ENCODE results near the gene ADAM17.

The ADAM17 gene

DNA sequence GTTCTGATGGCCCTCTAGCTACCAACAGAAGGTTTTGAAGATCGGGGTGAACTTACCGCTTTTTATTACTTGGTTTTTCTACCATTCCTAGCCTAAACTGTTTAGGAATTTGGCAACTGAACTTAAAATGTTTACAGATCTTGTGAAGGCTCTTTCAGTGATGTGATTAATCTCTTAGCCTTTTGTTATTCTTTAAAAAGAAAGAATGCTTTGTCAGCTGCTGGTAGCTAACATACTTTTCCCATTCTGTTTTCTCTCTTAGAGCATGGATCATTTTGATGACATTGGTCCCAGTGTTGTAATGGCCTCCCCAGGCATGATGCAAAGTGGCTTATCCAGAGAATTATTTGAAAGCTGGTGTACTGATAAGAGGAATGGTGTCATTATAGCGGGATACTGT is 114.1 kb downstream of the ADAM17 start:
- TF ChIP-seq, protein P1, sequence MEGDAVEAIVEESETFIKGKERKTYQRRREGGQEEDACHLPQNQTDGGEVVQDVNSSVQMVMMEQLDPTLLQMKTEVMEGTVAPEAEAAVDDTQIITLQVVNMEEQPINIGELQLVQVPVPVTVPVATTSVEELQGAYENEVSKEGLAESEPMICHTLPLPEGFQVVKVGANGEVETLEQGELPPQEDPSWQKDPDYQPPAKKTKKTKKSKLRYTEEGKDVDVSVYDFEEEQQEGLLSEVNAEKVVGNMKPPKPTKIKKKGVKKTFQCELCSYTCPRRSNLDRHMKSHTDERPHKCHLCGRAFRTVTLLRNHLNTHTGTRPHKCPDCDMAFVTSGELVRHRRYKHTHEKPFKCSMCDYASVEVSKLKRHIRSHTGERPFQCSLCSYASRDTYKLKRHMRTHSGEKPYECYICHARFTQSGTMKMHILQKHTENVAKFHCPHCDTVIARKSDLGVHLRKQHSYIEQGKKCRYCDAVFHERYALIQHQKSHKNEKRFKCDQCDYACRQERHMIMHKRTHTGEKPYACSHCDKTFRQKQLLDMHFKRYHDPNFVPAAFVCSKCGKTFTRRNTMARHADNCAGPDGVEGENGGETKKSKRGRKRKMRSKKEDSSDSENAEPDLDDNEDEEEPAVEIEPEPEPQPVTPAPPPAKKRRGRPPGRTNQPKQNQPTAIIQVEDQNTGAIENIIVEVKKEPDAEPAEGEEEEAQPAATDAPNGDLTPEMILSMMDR (IDR thresholded peaks at IDR 0.05; ENCODE audit: low read depth, low read length, missing control alignments): no peak
- H3K4me3 ChIP-seq (ENCODE audit: low read depth, low read length): no peak overlapping the region
- no peak for DNase-seq (ENCODE audit: low read depth)

DNA sequence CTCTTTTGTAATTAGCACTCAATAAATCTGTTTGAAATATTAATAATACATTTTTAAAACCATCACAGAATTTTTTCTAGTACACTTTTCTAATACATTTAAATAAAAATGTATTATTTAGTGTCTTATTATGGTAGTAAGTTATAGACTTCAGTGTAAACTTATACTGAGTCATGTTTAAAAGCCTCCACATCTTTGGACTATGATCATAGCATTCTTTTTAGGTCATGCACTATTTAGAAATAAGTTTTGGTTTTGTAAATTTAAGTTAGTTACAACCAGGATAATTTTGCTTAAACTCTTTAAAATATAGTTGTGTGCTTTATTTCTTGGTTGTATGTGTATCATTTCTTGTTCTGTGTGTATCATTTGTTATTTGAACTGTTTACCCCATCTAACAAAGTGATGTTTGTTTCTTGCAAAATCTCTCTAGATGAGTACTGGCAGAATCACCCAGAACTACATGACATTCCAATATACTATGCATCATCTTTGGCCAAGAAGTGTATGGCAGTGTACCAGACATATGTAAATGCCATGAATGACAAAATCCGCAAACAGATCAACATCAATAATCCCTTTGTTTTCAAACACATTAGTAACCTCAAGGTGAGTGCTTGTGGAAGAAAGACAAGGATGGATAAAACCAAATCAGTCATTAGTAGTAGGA is 115.4 kb downstream of the ADAM17 start:
- DNase-seq (ENCODE audit: low read depth): no peak
- TF ChIP-seq, protein P1 (IDR thresholded peaks at IDR 0.05; ENCODE audit: low read depth, low read length, missing control alignments): no peak

DNA sequence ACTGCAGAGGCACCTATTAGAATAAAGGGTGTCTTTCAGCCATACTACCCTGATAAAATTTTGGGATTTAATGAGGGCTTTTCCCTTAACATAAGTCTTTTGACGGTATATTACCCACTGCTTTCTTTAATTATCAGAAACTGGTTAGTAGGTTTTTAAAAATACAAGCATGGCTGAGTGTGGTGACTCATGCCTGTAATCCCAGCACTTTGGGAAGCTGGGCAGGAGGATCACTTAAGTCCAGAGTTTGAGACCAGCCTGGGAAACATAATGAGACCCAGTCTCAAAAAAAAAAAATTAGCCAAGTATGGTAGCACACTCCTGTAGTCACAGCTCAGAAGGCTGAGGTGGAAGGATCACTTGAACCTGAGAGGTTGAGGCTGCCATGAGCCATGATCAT is 116.1 kb downstream of the ADAM17 start:
- TF ChIP-seq, protein P1 (IDR thresholded peaks at IDR 0.05; ENCODE audit: low read depth, low read length, missing control alignments): no peak
- H3K4me3 ChIP-seq (ENCODE audit: low read depth, low read length): no peak overlapping the region
- DNase-seq (ENCODE audit: low read depth): no peak

More for the DNA sequence above, 115.4 kb downstream of the ADAM17 start:
- no peak overlapping the region for H3K4me3 ChIP-seq (ENCODE audit: low read depth, low read length)
